A549 (cell line): ENCODE measurements around the gene FADS3. TPM values are rescaled to one million over a fixed set of nuclear protein-coding genes. Genes with fewer than 3 reads are reported as not detected.

ENCODE experiments used
- ATAC-seq, 2 experiments: fragments of 200-7000 bp in 1 of 2; fragments of >200 bp in 1 of 2; cut with Nextera tagmentation in 1 of 2; cut with Tn5 transposase in 1 of 2; 3 replicates each; pipeline versions ENCODE4 v1.8.0 to v1.9.1; 2018 to 2020; ENCODE audit warnings: mild to moderate bottlenecking in 1 of 2, moderate library complexity in 1 of 2
- CTCF ChIA-PET: fragments of 300-600 bp; sonication (Branson Sonifier 250); formaldehyde crosslinking; extraction: SDS; loops from one replicate; lab custom pipeline; 2021; ENCODE audit warnings: antibody characterized with exemption, inconsistent platforms; lab: Yijun Ruan, JAX
- POLR2A ChIA-PET: fragments of 350-600 bp; formaldehyde crosslinking; extraction: SDS; loops from one replicate; lab custom pipeline; 2021; ENCODE audit warnings: antibody characterized with exemption, inconsistent platforms; lab: Yijun Ruan, JAX
- DNase-seq, 2 experiments: peaks; one replicate each; pipeline versions ENCODE4 v3.0.0 to v3.0.0-alpha.2; 2011 to 2016; ENCODE audit warnings: low read depth in 1 of 2, low spot score in 1 of 2
- FAIRE-seq: peaks from 2 replicates; lab custom pipeline; 2011; peaks lifted over from hg19 to GRCh38; lab: Jason Lieb, UNC
- H3K27ac ChIP-seq, 2 experiments: fragments of >200 bp; sonication (Bioruptor Twin); formaldehyde crosslinking; 3 replicates each; pipeline ENCODE4 v1.5.1; 2016 to 2017
- H3K4me1 ChIP-seq: fragments of >200 bp; sonication (Bioruptor Twin); formaldehyde crosslinking; 3 replicates; pipeline ENCODE4 v1.6.1; 2016
- H3K4me2 ChIP-seq: fragments of >200 bp; sonication (Bioruptor Twin); formaldehyde crosslinking; 3 replicates; pipeline ENCODE4 v1.6.1; 2016
- H3K4me3 ChIP-seq: fragments of >200 bp; sonication (Bioruptor Twin); formaldehyde crosslinking; 3 replicates; pipeline ENCODE4 v1.5.1; 2016
- H3K9me3 ChIP-seq: fragments of >200 bp; sonication (Bioruptor Twin); formaldehyde crosslinking; 3 replicates; pipeline ENCODE4 v1.6.1; 2016
- BHLHE40 ChIP-seq: IDR thresholded peaks from 2 replicates; pipeline ENCODE4 v1.6.1; 2012; ENCODE audit warnings: low read depth, low read length, inconsistent platforms
- CBX2 ChIP-seq: fragments of 200-600 bp; sonication (generic); IDR thresholded peaks from 2 replicates; pipeline ENCODE4 v1.6.1; 2016; ENCODE audit warnings: low read depth, mild to moderate bottlenecking, borderline replicate concordance
- CHD4 ChIP-seq: fragments of 200-600 bp; sonication (generic); IDR thresholded peaks from 2 replicates; pipeline ENCODE4 v1.6.1; 2016; ENCODE audit warnings: antibody characterized with exemption, mild to moderate bottlenecking, borderline replicate concordance
- CTCF ChIP-seq: fragments of >200 bp; sonication (Bioruptor Twin); formaldehyde crosslinking; IDR thresholded peaks from 3 replicates; pipeline ENCODE4 v1.5.1; 2016
- EHMT2 ChIP-seq: fragments of 200-600 bp; sonication (generic); IDR thresholded peaks from 2 replicates; pipeline ENCODE4 v1.6.1; 2016; ENCODE audit warnings: antibody characterized with exemption, low read depth, mild to moderate bottlenecking, moderate library complexity
- EP300 ChIP-seq, 2 experiments: fragments of >200 bp; sonication (Bioruptor Twin); formaldehyde crosslinking; IDR thresholded peaks; 2 replicates in 1 of 2; 3 replicates in 1 of 2; pipeline ENCODE4 v1.6.1; 2016 to 2017
- FOXS1 ChIP-seq: fragments of 250-450 bp; sonication (Bioruptor Pico); IDR thresholded peaks from 2 replicates; pipeline ENCODE4 v1.5.0; 2020; ENCODE audit warnings: mild to moderate bottlenecking, moderate library complexity
- HDAC2 ChIP-seq: fragments of 200-600 bp; sonication (generic); IDR thresholded peaks from 2 replicates; pipeline ENCODE4 v1.6.1; 2016
- HEYL ChIP-seq: fragments of 250-450 bp; sonication (Bioruptor Pico); IDR thresholded peaks from 2 replicates; pipeline ENCODE4 v1.8.0; 2021; ENCODE audit warnings: mild to moderate bottlenecking, moderate library complexity
- HOXB13 ChIP-seq: fragments of 250-450 bp; sonication (Bioruptor Pico); IDR thresholded peaks from 2 replicates; pipeline ENCODE4 v1.5.0; 2020; ENCODE audit warnings: low read depth, mild to moderate bottlenecking, moderate library complexity
- HOXB5 ChIP-seq: fragments of 250-450 bp; sonication (Bioruptor Pico); IDR thresholded peaks from 2 replicates; pipeline ENCODE4 v1.5.0; 2020; ENCODE audit warnings: mild to moderate bottlenecking, moderate library complexity
- JUN ChIP-seq, 2 experiments: fragments of >200 bp; sonication (Bioruptor Twin); formaldehyde crosslinking; IDR thresholded peaks; 2 replicates in 1 of 2; 3 replicates in 1 of 2; pipeline ENCODE4 v1.6.1; 2016 to 2017
- JUNB ChIP-seq: fragments of >200 bp; sonication (Bioruptor Twin); formaldehyde crosslinking; IDR thresholded peaks from 2 replicates; pipeline ENCODE4 v1.6.1; 2016
- MAZ ChIP-seq: fragments of 150-350 bp; IDR thresholded peaks from 2 replicates; pipeline ENCODE4 v1.6.1; 2014; ENCODE audit warnings: antibody characterized with exemption, low read depth, low read length, borderline replicate concordance
- NFE2L2 ChIP-seq: fragments of 150-350 bp; conservative IDR thresholded peaks from 2 replicates; pipeline ENCODE4 v1.6.1; 2014; ENCODE audit warnings: low read length
- NR3C1 ChIP-seq: fragments of >200 bp; sonication (Bioruptor Twin); formaldehyde crosslinking; IDR thresholded peaks from 3 replicates; pipeline ENCODE4 v1.6.1; 2017
- POLR2A ChIP-seq: IDR thresholded peaks from 2 replicates; pipeline ENCODE4 v1.6.1; 2012; ENCODE audit warnings: mild to moderate bottlenecking, low read length
- POLR2AphosphoS2 ChIP-seq: conservative IDR thresholded peaks from 2 replicates; pipeline ENCODE4 v1.6.1; 2012; ENCODE audit warnings: low read length, improper control_type of control experiment, inconsistent platforms
- RAD21 ChIP-seq, 2 experiments: fragments of >200 bp in 1 of 2; sonication (Bioruptor Twin) in 1 of 2; formaldehyde crosslinking in 1 of 2; IDR thresholded peaks in 1 of 2; conservative IDR thresholded peaks in 1 of 2; 2 replicates in 1 of 2; 3 replicates in 1 of 2; pipeline ENCODE4 v1.6.1; 2012 to 2018; ENCODE audit warnings: inconsistent platforms in 1 of 2
- REST ChIP-seq: fragments of 200-600 bp; sonication (generic); IDR thresholded peaks from 2 replicates; pipeline ENCODE4 v1.6.1; 2016; ENCODE audit warnings: antibody characterized with exemption, mild to moderate bottlenecking, moderate library complexity
- SMC3 ChIP-seq: fragments of >200 bp; sonication (Bioruptor Twin); formaldehyde crosslinking; IDR thresholded peaks from 3 replicates; pipeline ENCODE4 v1.6.1; 2018; ENCODE audit warnings: inconsistent platforms
- TFCP2L1 ChIP-seq: fragments of 250-450 bp; sonication (Bioruptor Pico); IDR thresholded peaks from 2 replicates; pipeline ENCODE4 v1.5.0; 2021; ENCODE audit warnings: mild to moderate bottlenecking
- TP53 ChIP-seq: fragments of 250-450 bp; sonication (Bioruptor Pico); IDR thresholded peaks from 2 replicates; pipeline ENCODE4 v1.5.0; 2021; ENCODE audit warnings: mild to moderate bottlenecking, moderate library complexity
- ZSCAN20 ChIP-seq: fragments of 250-450 bp; sonication (Bioruptor Pico); IDR thresholded peaks from 2 replicates; pipeline ENCODE4 v1.8.0; 2022; ENCODE audit warnings: mild to moderate bottlenecking, moderate library complexity
- WGBS: methylation state at CpG from one replicate; pipeline ENCODE4 v1.1.6; 2017; ENCODE audit errors: missing lambda C conversion rate; 5-methylcytosine and 5-hydroxymethylcytosine counted together
- polyA plus RNA-seq, 4 experiments: library from polyadenylated mRNA; depleted of rRNA in 3 of 4; stranded (reverse); fragments of >200 nt; fragmentation: RNase III in 1 of 4; extraction: RNeasy Plus Mini Kit Qiagen cat#74134 plus additional on column Dnase treatment in 1 of 4; gene quantifications; 2 replicates in 3 of 4; 3 replicates in 1 of 4; pipeline ENCODE4 v1.2.3, GENCODE V29; 2011 to 2017
- TF ChIP-seq, protein P1 (sequence below): IDR thresholded peaks from 2 replicates; pipeline ENCODE4 v1.6.1; 2012; ENCODE audit warnings: low read depth, borderline replicate concordance

Gene FADS3
- polyA plus RNA-seq, 2 of the 4 experiments (the other 2 are of a cell fraction) = 17.5 to 36.3 TPM

GRCh38 chr11:61854206-61854895 is 37.0 kb downstream of the FADS3 start:
- POLR2A ChIA-PET = interaction anchor here (0.6 kb wide), 1 partner anchor 487 kb away, joined by 7 read pairs; no protein-coding TSS in a partner anchor
- no peak overlapping the region for H3K4me2 ChIP-seq

DNA sequence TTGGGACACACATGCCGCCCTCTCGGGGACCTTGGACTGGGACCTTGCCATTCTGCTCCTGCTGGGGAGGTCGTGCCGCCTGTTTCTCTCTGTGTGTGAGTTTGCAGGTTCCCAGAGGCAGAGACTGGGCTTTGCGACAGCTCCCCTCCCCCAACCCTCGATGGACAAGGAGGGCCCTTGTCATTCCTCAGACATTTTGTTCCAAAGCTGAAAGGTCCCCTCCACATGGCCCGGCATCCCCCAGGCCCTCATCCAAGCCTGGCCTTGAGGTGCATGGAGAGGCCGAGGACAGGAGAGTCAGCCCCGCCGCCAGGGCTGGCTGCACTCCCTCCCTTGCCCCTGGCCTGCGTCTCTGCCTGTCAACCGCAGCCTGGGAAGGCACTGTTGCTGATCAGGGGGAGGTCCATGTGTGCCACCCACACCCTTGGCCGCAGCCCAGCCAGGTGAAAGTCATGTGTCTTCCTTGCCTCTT is 37.6 kb downstream of the FADS3 start:
- FAIRE-seq (no peak), DNase-seq (no peak), ATAC-seq (no peak)
- 86% methylated on average over 12 of the region's 13 CpGs for WGBS
- CTCF ChIA-PET = interaction anchor here (0.6 to 3.4 kb wide), 10 partner anchors 9 to 228 kb away, joined by 3 to 16 read pairs (median 4); no protein-coding TSS in a partner anchor
- Histone ChIP-seq H3K4me2 (no peak overlapping the region), H3K4me1 (no peaks in the 10 kb centered on the region), H3K27ac (no peak overlapping the region), H3K9me3 (no peaks in the 10 kb centered on the region), H3K4me3 (no peak overlapping the region)
- TF ChIP-seq REST (no peak), CHD4 (no peak), CTCF (no peak), NR3C1 (no peak), EP300 (IDR thresholded peaks at IDR 0.05) (no peak), ZSCAN20 (no peak), RAD21 (conservative IDR thresholded peaks at IDR 0.05 in 1 of 2, IDR thresholded peaks at IDR 0.05 in 1 of 2) (no peak), TFCP2L1 (CRISPR knock-in tag) (no peak), JUN (IDR thresholded peaks at IDR 0.05) (no peak), MAZ (no peak), POLR2A (no peak), CBX2 (no peak), SMC3 (no peak), POLR2AphosphoS2 (no peak), HDAC2 (no peak)
- POLR2A ChIA-PET = no interaction called here

More at GRCh38 chr11:61854206-61854895, 37.0 kb downstream of the FADS3 start:
- TF ChIP-seq NR3C1 (no peak), EHMT2 (no peak), HOXB13 (no peak), RAD21 (conservative IDR thresholded peaks at IDR 0.05 in 1 of 2, IDR thresholded peaks at IDR 0.05 in 1 of 2) (no peak), TP53 (CRISPR knock-in tag) (no peak), EP300 (IDR thresholded peaks at IDR 0.05) (no peak), JUNB (no peak), NFE2L2 (no peak), HDAC2 (no peak), FOXS1 (no peak), JUN (IDR thresholded peaks at IDR 0.05) (no peak), BHLHE40 (no peak), HEYL (CRISPR knock-in tag) (no peak), HOXB5 (no peak)
- TF ChIP-seq, protein P1, sequence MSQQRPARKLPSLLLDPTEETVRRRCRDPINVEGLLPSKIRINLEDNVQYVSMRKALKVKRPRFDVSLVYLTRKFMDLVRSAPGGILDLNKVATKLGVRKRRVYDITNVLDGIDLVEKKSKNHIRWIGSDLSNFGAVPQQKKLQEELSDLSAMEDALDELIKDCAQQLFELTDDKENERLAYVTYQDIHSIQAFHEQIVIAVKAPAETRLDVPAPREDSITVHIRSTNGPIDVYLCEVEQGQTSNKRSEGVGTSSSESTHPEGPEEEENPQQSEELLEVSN = no peak
- Histone ChIP-seq H3K27ac (no peak overlapping the region), H3K9me3 (no peaks in the 10 kb centered on the region), H3K4me3 (no peak overlapping the region), H3K4me1 (no peaks in the 10 kb centered on the region)
- DNase-seq (no peak), FAIRE-seq (no peak), ATAC-seq (no peak)
- CTCF ChIA-PET = interaction anchor here (0.6 to 3.4 kb wide), 10 partner anchors 9 to 254 kb away, joined by 3 to 16 read pairs (median 4); no protein-coding TSS in a partner anchor
- 92% methylated on average over 17 of the region's 17 CpGs for WGBS
